ENCODE results near the gene GPC6.

GPC6 gene

DNA sequence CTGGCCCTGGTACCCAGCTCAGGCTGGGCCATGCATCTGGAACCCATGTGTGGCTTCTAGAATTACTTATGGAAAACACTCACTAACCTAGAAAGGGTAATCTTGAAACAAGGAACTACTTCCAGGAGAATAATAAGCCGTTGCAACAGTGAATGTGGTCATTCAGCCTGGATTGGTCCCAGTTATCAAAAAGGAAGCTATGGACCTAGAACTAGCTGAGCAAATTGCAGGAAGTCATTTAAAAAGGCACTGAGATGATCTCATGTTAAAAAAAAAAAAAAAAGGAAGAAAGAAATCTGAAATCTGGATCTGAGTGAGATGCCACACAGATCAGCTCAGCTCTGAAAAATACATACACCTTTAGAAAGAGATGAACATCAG is 1193.3 kb downstream of the GPC6 start:
- ATAC-seq (ENCODE audit: low read depth) (no peak), DNase-seq (ENCODE audit: low spot score) (no peak)
- Histone ChIP-seq H3K27ac (ENCODE audit: poor library complexity, severe bottlenecking) (no peak overlapping the region), H3K4me1 (ENCODE audit: insufficient read depth, poor library complexity, severe bottlenecking) (no peaks in the 10 kb centered on the region), H3K36me3 (ENCODE audit: low read depth) (no peaks in the 10 kb centered on the region), H3K9me3 (ENCODE audit: severe bottlenecking) (no peaks in the 10 kb centered on the region), H3K27me3 (ENCODE audit: insufficient read depth, poor library complexity, severe bottlenecking) (peaks cover 7% of the 10 kb centered on the region), H3K4me3 (ENCODE audit: severe bottlenecking) (no peak overlapping the region)
- TF ChIP-seq CTCF (IDR thresholded peaks at IDR 0.05; ENCODE audit: poor library complexity, severe bottlenecking), result no peak

- DNase-seq (ENCODE audit: low spot score) (no peak), ATAC-seq (ENCODE audit: low read depth) (no peak)
- no peaks in the 10 kb centered on the region for H3K27me3 ChIP-seq (ENCODE audit: insufficient read depth, poor library complexity, severe bottlenecking)
- no peak for TF ChIP-seq CTCF (IDR thresholded peaks at IDR 0.05; ENCODE audit: poor library complexity, severe bottlenecking)
- no peaks in the 10 kb centered on the region for H3K4me1 ChIP-seq (ENCODE audit: insufficient read depth, poor library complexity, severe bottlenecking)
- no peaks in the 10 kb centered on the region for H3K9me3 ChIP-seq (ENCODE audit: severe bottlenecking)
- H3K36me3 ChIP-seq (ENCODE audit: low read depth), result no peaks in the 10 kb centered on the region
- no peak overlapping the region for H3K27ac ChIP-seq (ENCODE audit: poor library complexity, severe bottlenecking)
- no peak overlapping the region for H3K4me3 ChIP-seq (ENCODE audit: severe bottlenecking)
These were observed 1200.8 kb downstream of the GPC6 start for GRCh38 chr13:94427313-94427953.

- Histone ChIP-seq H3K27me3 (ENCODE audit: insufficient read depth, poor library complexity, severe bottlenecking) (no peaks in the 10 kb centered on the region), H3K9me3 (ENCODE audit: severe bottlenecking) (no peaks in the 10 kb centered on the region), H3K27ac (ENCODE audit: poor library complexity, severe bottlenecking) (no peak overlapping the region), H3K36me3 (ENCODE audit: low read depth) (no peaks in the 10 kb centered on the region), H3K4me3 (ENCODE audit: severe bottlenecking) (no peak overlapping the region), H3K4me1 (ENCODE audit: insufficient read depth, poor library complexity, severe bottlenecking) (no peaks in the 10 kb centered on the region)
- no peak for ATAC-seq (ENCODE audit: low read depth)
- no peak for DNase-seq (ENCODE audit: low spot score)
- no peak for TF ChIP-seq CTCF (IDR thresholded peaks at IDR 0.05; ENCODE audit: poor library complexity, severe bottlenecking)
These were observed 1205.0 kb downstream of the GPC6 start for GRCh38 chr13:94431574-94431973.

DNA sequence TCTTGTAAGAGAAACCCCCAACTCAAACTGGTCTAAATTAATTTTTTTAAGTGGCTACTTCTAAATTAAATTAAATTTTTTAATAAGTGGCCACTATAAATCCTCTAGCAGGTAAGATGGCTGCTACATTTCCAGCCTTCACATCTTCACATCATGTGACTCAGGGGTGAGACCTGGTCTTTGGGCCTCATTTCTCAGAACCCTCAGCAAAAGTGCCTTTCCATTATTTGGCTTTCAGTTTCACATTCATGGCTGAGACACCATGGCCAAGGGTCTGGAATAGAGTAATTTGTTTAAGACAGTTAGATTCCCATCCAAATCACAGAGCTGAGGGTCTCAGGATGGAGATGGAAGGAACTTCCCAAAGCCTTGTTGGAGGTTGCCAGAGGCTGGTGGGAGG is 1205.4 kb downstream of the GPC6 start:
- Histone ChIP-seq H3K4me3 (ENCODE audit: severe bottlenecking) (no peak overlapping the region), H3K9me3 (ENCODE audit: severe bottlenecking) (no peaks in the 10 kb centered on the region), H3K36me3 (ENCODE audit: low read depth) (no peaks in the 10 kb centered on the region), H3K27me3 (ENCODE audit: insufficient read depth, poor library complexity, severe bottlenecking) (no peaks in the 10 kb centered on the region), H3K4me1 (ENCODE audit: insufficient read depth, poor library complexity, severe bottlenecking) (no peaks in the 10 kb centered on the region), H3K27ac (ENCODE audit: poor library complexity, severe bottlenecking) (no peak overlapping the region)
- no peak for TF ChIP-seq CTCF (IDR thresholded peaks at IDR 0.05; ENCODE audit: poor library complexity, severe bottlenecking)
- no peak for ATAC-seq (ENCODE audit: low read depth)
- no peak for DNase-seq (ENCODE audit: low spot score)
